Osteocyte (in vitro differentiated cells): ENCODE results near the gene TRPV2. TPM values are rescaled to one million over a fixed set of nuclear protein-coding genes. Genes with fewer than 3 reads are reported as not detected.

Experiments used
- DNase-seq: peaks from one replicate; pipeline ENCODE4 v3.0.0; 2021; ENCODE audit warnings: mixed read lengths; ENCODE audit not compliant: unreplicated experiment; ENCODE audit errors: extremely low spot score
- H3K27ac Mint-ChIP-seq: one replicate; pipeline ENCODE4 v1.8.0; 2021; ENCODE audit warnings: mild to moderate bottlenecking, mixed read lengths; ENCODE audit not compliant: unreplicated experiment
- H3K27me3 Mint-ChIP-seq: one replicate; pipeline ENCODE4 v1.8.0; 2021; ENCODE audit warnings: mixed read lengths; ENCODE audit not compliant: unreplicated experiment
- H3K36me3 Mint-ChIP-seq: one replicate; pipeline ENCODE4 v1.8.0; 2021; ENCODE audit warnings: mixed read lengths; ENCODE audit not compliant: unreplicated experiment
- H3K4me1 Mint-ChIP-seq: one replicate; pipeline ENCODE4 v1.8.0; 2021; ENCODE audit warnings: mixed read lengths; ENCODE audit not compliant: unreplicated experiment
- H3K4me3 Mint-ChIP-seq: one replicate; pipeline ENCODE4 v1.8.0; 2021; ENCODE audit warnings: mild to moderate bottlenecking, moderate library complexity, mixed read lengths; ENCODE audit not compliant: unreplicated experiment
- H3K9me3 Mint-ChIP-seq: one replicate; pipeline ENCODE4 v1.8.0; 2021; ENCODE audit warnings: mixed read lengths; ENCODE audit not compliant: unreplicated experiment
- total RNA-seq: library from RNA; stranded (reverse); gene quantifications from 2 replicates; pipeline ENCODE4 v1.2.1, GENCODE V29; 2021
- TF ChIP-seq, protein P1 (sequence below): fragments of 200-600 bp; sonication (generic); IDR thresholded peaks from 2 replicates; pipeline ENCODE4 v1.5.0; 2021; ENCODE audit warnings: antibody characterized with exemption, mild to moderate bottlenecking, moderate library complexity

TRPV2 gene
- total RNA-seq, 1 donor from 2014 or later: 1.3 TPM

DNA sequence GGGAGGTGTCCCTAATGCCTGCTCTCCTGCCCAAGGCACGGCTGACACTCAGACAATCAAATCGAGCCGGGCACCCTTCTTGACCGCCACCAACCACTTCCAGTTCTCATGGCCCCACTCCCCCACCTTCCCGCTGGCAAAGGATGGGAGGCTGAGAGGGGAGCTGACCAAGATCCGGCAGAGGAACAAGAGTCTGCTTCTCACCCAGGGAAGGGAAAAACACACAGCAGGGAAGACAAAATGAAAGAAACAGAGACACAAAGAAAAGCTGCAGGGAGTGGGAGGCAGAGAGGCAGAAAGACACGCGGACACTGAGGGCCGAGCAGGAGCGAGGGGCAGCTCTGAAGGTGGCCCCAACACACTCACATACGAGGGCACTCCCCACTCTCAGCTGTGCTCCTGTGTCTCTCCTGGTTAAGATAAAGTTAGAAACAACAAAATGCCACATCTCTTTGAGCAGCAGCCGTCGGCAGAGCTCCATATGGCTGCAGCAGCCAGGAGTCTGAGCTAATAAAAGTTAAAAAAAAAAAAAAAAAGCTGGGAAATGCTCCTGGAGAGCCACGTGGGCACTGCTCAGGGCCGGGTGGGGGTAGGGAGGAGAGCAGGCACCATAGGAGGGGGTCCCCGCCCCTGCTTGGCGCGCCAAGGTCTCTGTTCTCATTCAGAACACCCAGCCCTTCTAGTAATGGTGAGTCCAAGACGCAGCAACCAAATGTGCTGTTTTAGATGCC, 69.2 kb downstream of the TRPV2 start:
- no peaks in the 10 kb centered on the region for H3K9me3 Mint-ChIP-seq
- DNase-seq: no peak
- no peak overlapping the region for H3K4me3 Mint-ChIP-seq
- peaks cover 27% of the 10 kb centered on the region for H3K4me1 Mint-ChIP-seq
- H3K27ac Mint-ChIP-seq: peak overlapping the region; percentile 62
- H3K36me3 Mint-ChIP-seq: no peaks in the 10 kb centered on the region
- TF ChIP-seq, protein P1, sequence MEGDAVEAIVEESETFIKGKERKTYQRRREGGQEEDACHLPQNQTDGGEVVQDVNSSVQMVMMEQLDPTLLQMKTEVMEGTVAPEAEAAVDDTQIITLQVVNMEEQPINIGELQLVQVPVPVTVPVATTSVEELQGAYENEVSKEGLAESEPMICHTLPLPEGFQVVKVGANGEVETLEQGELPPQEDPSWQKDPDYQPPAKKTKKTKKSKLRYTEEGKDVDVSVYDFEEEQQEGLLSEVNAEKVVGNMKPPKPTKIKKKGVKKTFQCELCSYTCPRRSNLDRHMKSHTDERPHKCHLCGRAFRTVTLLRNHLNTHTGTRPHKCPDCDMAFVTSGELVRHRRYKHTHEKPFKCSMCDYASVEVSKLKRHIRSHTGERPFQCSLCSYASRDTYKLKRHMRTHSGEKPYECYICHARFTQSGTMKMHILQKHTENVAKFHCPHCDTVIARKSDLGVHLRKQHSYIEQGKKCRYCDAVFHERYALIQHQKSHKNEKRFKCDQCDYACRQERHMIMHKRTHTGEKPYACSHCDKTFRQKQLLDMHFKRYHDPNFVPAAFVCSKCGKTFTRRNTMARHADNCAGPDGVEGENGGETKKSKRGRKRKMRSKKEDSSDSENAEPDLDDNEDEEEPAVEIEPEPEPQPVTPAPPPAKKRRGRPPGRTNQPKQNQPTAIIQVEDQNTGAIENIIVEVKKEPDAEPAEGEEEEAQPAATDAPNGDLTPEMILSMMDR: no peak
- no peaks in the 10 kb centered on the region for H3K27me3 Mint-ChIP-seq

Other genes starting within 250 kb of the TRPV2 start
- 132 and 136 TPM in 2 replicates for gene NCOR1, start 200.0 kb upstream of the TRPV2 start, total RNA-seq
- 28.6 and 31.0 TPM in 2 replicates for gene PIGL, start 198.4 kb upstream of the TRPV2 start, total RNA-seq
- 11.3 and 13.2 TPM in 2 replicates for gene CENPV, start 62.1 kb upstream of the TRPV2 start, total RNA-seq
- gene UBB, start 34.5 kb upstream of the TRPV2 start, total RNA-seq: 1,191 and 1,207 TPM in 2 replicates
- 1.8 and 2.0 TPM in 2 replicates for gene LRRC75A, start 76.6 kb downstream of the TRPV2 start, total RNA-seq
- 10.9 and 11.8 TPM in 2 replicates for gene ZNF287, start 153.6 kb downstream of the TRPV2 start, total RNA-seq
- 8.1 and 11.7 TPM in 2 replicates for gene ZNF624, start 238.3 kb downstream of the TRPV2 start, total RNA-seq